SK-N-SH treated with all-trans-retinoic acid at 6 μM for 48 hours (cell line): ENCODE measurements around the gene LSM12.
"Not testable (repeated sequence)": the region's sequence is repeated elsewhere in the genome, so short reads cannot be mapped to it uniquely, and the experiment has no call there.

Experiments used
- OSR1 ChIP-seq: fragments of 250-450 bp; sonication (Bioruptor Pico); IDR thresholded peaks from 2 replicates; pipeline ENCODE4 v1.8.0; 2022; ENCODE audit warnings: moderate library complexity, mild to moderate bottlenecking, inconsistent platforms
- TOX ChIP-seq: fragments of 250-450 bp; sonication (Bioruptor Pico); IDR thresholded peaks from 2 replicates; pipeline ENCODE4 v1.8.0; 2021; ENCODE audit warnings: mild to moderate bottlenecking, moderate library complexity, borderline replicate concordance
- ZNF8 ChIP-seq: fragments of 450-650 bp; formaldehyde crosslinking; IDR thresholded peaks from 2 replicates; pipeline ENCODE4 v1.5.0; 2020; ENCODE audit warnings: mild to moderate bottlenecking, moderate library complexity

- TF ChIP-seq TOX, OSR1, ZNF8 (CRISPR knock-in tag): not testable (repeated sequence)
Observed at GRCh38 chr17:44021227-44021626, 45.2 kb downstream of the LSM12 start.
